ENCODE data around the gene RSRC1. TPM values are rescaled to one million over a fixed set of nuclear protein-coding genes. Genes with fewer than 3 reads are reported as not detected.
A peak's percentile ranks its signal among the peaks of the same experiment; 100 is the strongest.
"Not testable (repeated sequence)": the region's sequence is repeated elsewhere in the genome, so short reads cannot be mapped to it uniquely, and the experiment has no call there.

The RSRC1 gene
- total and polyA plus RNA-seq, 2 of the 8 experiments (the other 6 are each of a cell fraction or from before 2014, with no cell fraction given), result 2.0 to 27.9 TPM

DNA sequence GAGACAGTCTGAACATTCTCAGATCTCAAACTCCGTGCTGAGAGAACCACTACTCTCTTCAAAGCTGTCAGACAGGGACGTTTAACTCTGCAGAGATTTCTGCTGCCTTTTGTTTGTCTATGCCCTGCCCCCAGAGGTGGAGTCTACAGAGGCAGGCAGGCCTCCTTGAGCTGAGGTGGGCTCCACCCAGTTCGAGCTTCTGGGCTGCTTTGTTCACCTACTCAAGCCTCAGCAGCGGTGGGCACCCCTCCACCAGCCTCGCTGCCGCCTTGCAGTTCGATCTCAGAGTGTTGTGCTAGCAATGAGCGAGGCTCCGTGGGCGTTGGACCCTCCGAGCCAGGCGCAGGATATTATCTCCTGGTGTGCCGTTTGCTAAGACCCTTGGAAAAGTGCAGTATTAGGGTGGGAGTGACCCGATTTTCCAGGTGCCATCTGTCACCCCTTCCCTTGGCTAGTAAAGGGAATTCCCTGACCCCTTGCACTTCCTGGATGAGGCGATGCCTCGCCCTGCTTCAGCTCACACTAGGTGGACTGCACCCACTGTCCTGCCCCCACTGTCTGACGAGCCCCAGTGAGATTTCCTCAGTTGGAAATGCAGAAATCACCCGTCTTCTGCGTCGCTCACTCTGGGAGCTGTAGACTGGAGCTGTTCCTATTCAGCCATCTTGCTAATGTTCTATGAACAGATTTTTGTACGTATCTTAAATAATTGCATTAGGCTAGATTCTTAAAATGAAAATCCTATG is 220.0 kb downstream of the RSRC1 start:
- H2BK20ac ChIP-seq (ENCODE audit: low read length); H2BK15ac ChIP-seq (ENCODE audit: low read length); H3K79me1 ChIP-seq (ENCODE audit: low read depth, low read length); H3K9me3 ChIP-seq (ENCODE audit: insufficient read depth in 2 of 2, low read depth in 1 of 2, low read length in 1 of 2); H3K36me3 ChIP-seq (ENCODE audit: control insufficient read depth in 2 of 4, insufficient read depth in 4 of 4, low read length in 3 of 4); H3K4me1 ChIP-seq (replicated peaks in 1 of 4; ENCODE audit: control insufficient read depth in 3 of 4, insufficient read depth in 4 of 4, low read length in 3 of 4); H4K20me1 ChIP-seq (replicated peaks in 1 of 2; ENCODE audit: control insufficient read depth in 1 of 2, insufficient read depth in 2 of 2, low read length in 2 of 2); H3K4ac ChIP-seq (replicated peaks; ENCODE audit: insufficient read length, low read depth, low read length); H3K14ac ChIP-seq (ENCODE audit: insufficient read length); H4K8ac ChIP-seq (ENCODE audit: extremely low read depth, insufficient read depth, low read length); H3K27ac ChIP-seq (ENCODE audit: low read depth, low read length); H3K23ac ChIP-seq (ENCODE audit: insufficient read length); POLR2A ChIA-PET (ENCODE audit: partially characterized antibody); H4K91ac ChIP-seq (replicated peaks; ENCODE audit: insufficient read length, low read length); H2BK120ac ChIP-seq (replicated peaks; ENCODE audit: low read depth, low read length); H2AFZ ChIP-seq (ENCODE audit: low read length); FAIRE-seq; H2BK12ac ChIP-seq (ENCODE audit: low read depth, low read length); H3K23me2 ChIP-seq (ENCODE audit: low read depth, low read length); H3K79me2 ChIP-seq (ENCODE audit: control insufficient read depth in 1 of 2, insufficient read depth in 2 of 2, low read length in 2 of 2); H3K56ac ChIP-seq (replicated peaks; ENCODE audit: insufficient read length, low read depth, low read length); H3K9ac ChIP-seq (replicated peaks in 1 of 4; ENCODE audit: extremely low read depth in 1 of 4, low read depth in 3 of 4, low read length in 3 of 4); H2BK5ac ChIP-seq (ENCODE audit: low read depth, low read length); H4K5ac ChIP-seq (ENCODE audit: insufficient read length, low read depth, low read length); H3K18ac ChIP-seq (ENCODE audit: extremely low read depth, low read length); H3K27me3 ChIP-seq (replicated peaks in 1 of 4; ENCODE audit: control insufficient read depth in 3 of 4, extremely low read depth in 1 of 4, insufficient read depth in 3 of 4, low read length in 3 of 4); H2AK5ac ChIP-seq (ENCODE audit: low read depth, low read length): not testable (repeated sequence)
- peak in 1 of 2 experiments; percentile 54 for DNase-seq (ENCODE audit: low read depth in 1 of 2, low spot score in 2 of 2)
- 0 out of 2 replicates have a peak, but pooled peaks have one; percentile 10 for TF ChIP-seq TAF1 (IDR thresholded peaks at IDR 0.05; ENCODE audit: low read depth, low read length)
- CTCF ChIA-PET (ENCODE audit: partially characterized antibody), result interaction anchor here (1.0 to 2.5 kb wide), 6 partner anchors 8 to 53 kb away, joined by 3 to 10 read pairs (median 6); no protein-coding TSS in a partner anchor
- peak overlapping the region in 3 of 4 experiments; percentile 8 to 26 (median 20); a peak in 1 of 8 replicates for H3K4me3 ChIP-seq (ENCODE audit: extremely low read depth in 1 of 4, insufficient read depth in 2 of 4, low read depth in 3 of 4, low read length in 4 of 4)
- peak overlapping the region; percentile 33 to 52 for H3K4me2 ChIP-seq (ENCODE audit: insufficient read depth in 1 of 2, low read depth in 2 of 2, low read length in 2 of 2)
- WGBS, 2 experiments (ENCODE audit: extremely low coverage in 1 of 2, insufficient coverage in 1 of 2, insufficient read length in 1 of 2, insufficient replicate concordance in 2 of 2, low coverage in 1 of 2, low lambda C conversion rate in 2 of 2, missing lambda C conversion rate in 1 of 2), result 39% methylated on average over 20 of the region's 21 CpGs; no CpG with 5 or more reads in 1 of the 2 experiments

Measured in H1 (cell line).